ENCODE data around the gene CREB5.

DNA sequence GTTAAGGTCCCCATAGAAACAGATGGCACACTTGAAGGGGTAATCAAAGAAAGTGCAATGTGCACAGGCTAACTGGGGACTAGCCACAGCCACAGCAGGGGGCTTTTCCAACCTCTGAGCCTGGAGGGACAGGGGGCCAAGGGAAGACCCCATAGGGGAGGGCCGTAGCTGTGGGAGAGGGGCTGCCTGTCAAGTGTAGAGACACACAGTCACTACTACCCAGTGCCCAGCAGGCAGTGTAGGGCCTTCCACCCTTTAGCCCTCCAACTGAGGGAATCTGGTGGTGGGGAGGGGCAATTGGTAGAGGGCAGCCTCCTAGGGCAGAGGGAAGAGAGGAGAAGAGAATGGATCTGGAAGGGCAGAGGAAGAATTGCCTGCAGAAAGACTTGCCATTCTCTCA lies 54.6 kb downstream of the CREB5 start:
- TF ChIP-seq, protein P1, sequence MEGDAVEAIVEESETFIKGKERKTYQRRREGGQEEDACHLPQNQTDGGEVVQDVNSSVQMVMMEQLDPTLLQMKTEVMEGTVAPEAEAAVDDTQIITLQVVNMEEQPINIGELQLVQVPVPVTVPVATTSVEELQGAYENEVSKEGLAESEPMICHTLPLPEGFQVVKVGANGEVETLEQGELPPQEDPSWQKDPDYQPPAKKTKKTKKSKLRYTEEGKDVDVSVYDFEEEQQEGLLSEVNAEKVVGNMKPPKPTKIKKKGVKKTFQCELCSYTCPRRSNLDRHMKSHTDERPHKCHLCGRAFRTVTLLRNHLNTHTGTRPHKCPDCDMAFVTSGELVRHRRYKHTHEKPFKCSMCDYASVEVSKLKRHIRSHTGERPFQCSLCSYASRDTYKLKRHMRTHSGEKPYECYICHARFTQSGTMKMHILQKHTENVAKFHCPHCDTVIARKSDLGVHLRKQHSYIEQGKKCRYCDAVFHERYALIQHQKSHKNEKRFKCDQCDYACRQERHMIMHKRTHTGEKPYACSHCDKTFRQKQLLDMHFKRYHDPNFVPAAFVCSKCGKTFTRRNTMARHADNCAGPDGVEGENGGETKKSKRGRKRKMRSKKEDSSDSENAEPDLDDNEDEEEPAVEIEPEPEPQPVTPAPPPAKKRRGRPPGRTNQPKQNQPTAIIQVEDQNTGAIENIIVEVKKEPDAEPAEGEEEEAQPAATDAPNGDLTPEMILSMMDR (IDR thresholded peaks at IDR 0.05): no peak
- no peak for TF ChIP-seq POLR2A (IDR thresholded peaks at IDR 0.05)
